NCI-H524 (cell line): ENCODE data around the gene NTN5.
"Not testable (repeated sequence)": the region's sequence is repeated elsewhere in the genome, so short reads cannot be mapped to it uniquely, and the experiment has no call there.

Source experiments
- DNase-seq, 2 experiments: peaks; one replicate each; lab custom pipeline; 2025; lab: John Stamatoyannopoulos, UW

The NTN5 gene

DNA sequence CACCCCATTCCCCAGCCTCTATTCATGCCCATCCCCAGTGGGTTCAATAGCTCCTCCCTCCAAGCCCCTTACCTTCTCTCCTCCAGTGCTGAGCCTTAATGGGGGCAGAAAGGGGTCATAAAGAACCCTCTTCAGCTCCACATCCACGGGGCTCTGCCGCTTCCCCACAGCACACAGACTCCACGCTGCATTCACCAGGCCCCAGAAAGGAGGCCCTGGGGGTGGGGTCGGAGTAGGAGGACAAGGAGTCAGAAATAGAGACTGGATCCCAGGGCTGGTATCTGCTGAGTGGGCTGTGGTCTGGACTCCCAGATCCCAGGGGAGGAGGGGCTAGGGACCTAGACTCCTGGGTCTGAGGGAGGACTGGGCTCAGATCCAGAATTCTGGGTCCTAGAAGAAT, 28.5 kb downstream of the NTN5 start:
- DNase-seq: no peak

DNA sequence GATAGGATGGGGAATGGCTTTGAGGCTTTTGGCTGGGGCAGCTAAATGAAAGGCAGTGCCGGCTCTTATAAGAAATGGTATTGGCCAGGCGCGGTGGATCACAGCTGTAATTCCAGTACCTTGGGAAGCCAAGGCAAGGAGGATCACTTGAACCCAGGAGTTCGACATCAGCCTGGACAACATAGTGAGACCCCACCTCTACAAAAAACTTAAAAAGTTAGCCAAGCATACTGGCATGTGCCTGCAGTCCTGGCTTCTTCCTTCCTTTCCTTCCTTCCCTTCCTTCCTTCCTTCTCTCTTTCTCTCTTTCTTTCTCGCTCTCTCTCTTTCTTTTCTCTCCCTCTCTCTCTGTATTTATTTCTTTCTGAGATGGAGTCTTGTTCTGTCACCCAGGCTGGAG, 30.0 kb downstream of the NTN5 start:
- DNase-seq: no peak

DNA sequence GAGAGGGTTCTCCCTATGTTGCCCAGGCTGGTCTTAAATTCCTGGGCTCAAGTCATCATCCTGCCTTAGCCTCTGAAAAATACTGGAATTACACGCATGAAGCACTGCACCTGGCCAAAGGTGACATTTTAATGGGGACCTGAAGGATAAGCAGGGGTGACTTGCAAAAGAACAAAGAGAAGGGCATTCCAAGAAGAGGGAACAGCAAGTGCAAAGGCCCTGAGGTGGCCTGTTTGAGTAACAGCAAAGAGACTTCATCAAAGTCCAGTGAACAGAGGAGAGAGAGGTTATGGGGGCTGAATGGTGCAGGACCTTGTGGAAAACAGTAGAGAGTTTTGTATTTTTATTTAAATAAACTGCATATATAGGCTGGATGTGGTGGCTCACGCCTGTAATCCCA, 31.0 kb downstream of the NTN5 start:
- no peak for DNase-seq

DNA sequence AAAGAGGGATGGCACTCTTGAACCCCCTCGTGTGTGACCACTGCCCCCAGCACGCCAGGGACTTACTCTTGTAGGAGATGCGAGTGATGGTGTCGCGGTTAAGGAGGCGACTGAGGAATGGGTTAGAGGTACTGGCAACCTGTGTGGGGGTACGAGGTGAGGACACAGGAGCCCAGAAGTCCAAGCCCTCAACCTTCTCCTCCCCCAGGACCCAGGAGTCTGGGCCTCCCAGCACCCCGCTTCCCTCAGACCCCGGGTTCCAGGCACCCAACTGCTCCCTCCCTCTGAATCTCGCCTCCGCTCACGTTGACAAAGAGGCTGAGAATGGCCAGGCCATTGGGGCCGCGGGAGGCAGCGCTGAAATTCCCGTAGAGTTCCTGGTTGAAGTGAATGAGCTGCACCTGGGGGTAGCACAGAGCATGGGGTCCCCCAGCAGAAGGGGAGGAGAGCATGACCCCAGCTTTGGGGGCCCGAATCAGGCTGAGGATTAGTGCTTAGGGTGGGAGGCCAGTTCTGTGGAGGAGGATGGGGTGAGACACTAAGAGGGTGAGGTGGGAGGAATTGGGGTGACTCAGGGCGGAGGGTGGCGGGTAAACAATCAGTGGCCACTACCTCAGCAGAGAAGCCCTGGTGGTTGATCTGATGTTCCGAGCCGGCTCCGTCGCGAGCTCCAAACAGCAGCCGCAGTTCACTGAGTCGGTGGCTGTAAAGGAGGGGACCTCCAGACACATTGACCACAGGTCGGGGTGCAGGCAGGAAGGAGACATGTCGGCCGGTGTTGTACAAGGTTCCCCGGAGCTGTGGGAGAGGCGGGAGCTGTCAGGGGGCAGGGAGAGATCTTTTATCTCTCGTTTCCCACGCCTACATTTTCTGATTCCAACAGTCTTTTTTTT, 33.1 kb downstream of the NTN5 start:
- no peak for DNase-seq

DNA sequence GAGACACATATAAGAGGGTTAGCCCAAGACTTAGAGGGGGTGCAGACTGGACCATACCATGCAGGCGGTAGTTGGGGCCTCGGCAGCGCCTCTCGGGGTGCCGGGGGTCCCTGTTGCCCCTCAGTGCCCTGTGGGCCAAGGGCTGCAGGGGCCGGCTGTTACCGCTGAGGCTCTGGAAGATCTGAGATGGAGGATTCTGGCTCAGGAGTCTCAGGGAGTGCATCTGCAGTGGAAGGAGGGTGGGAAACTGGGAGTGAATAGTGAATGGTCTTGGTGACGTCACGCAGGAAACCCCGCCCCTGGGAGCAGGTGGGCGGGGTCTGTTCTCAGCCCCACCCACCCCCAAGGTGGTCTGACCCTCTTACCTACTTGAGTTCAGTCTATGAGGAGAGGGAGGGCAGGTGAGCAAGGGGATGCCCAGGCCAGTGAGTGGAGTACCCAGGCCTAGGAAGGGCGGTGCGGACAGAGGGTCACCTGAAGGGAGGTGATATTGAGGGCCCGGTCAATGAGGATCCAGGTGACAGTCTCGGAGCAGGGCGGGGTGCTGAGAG, 33.9 kb downstream of the NTN5 start:
- no peak for DNase-seq

DNA sequence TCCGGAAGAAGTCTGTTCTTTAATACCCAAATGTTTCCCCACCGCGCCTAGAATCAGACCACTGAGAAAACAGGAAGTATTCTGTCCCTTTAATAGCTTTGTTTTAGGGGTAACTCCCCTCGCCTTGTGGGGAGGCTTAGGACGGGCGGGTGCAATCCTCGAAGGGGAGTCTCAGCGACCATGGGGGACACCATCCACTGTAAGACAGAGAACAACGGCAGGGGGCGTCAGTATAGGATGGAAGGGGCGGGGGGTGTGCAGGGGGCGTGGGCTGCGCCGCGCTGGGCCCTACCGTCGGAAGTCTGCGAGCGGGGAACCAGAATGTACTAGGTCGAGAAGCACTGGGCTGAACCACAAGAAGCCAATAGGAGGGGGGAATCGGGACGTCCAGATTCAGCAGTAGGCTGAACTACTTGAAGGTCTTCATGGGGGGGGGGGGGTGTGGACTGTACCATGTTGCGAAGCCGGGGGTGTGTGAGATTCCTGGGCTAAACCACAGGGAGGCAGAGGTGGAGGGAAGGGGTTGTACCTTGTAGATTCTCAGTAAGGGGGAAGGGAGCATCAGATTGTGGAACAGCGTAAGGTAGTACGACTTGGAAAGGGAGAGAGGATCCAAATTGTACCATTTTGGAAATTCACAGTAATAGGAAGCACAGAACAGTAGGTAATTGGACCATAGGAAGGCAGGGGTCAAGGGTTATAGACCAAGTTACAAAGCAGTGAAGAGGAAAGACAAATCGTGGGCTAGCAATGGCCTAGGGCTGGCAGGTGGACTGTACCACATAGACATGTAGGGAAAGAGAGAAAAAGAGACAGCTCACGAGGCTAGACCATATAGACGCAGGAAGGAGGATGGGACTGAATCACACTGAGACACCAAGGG, 34.6 kb downstream of the NTN5 start:
- peak; percentile 87 to 92 for DNase-seq

DNA sequence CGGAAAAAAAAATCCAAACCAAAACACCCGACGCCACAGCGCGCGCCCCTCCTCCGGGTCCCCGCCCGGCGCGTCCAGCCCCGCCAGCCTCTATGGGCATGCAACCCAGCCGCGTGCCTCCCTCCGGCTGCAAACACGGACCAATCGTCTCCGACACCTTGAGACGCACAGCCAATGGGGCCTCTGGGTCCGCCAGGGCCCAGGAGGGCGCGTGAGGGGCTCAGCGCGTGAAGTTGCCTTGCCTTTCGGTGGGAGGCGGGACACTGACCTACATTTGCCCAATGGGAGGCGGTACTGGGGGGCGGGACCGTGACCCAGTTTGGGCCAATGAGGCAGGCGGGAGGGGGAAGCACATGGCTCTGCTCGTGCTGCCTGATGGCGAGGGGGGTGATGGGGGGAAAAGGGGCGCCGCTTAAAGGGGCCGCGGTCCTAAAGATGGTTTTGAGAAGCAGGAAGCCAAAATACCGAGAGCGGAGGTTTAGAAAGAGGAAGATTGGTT, 35.3 kb downstream of the NTN5 start:
- peak; percentile 100 for DNase-seq

DNA sequence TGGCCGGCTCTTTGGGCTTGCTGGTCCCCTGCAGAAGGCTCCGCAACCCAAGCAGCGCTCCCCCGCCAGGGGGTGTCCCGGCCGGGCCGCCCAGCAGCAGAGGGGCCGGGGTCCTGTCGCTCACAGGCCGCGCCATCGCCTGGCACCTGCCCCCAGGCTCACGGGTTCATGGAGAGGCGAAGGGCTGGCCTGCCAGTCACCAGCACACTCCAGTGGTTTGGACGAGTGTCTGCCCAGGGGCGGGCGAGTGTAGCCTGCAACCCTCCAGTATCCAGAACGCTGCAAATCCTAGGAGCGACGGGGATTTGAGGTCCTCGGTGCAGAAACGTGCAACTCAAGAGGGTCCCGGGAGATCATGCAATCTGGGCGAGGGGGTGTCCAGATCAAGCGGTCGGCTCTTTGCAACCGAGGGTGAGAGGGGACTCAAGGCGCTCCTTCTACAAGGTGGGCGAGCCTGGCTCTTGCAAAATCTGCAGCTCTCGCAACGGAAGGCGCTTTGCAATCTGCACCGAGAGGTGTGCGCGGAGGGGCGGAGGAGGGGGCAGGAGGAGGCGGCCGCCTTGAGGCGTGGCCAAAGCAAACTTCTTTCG, 35.9 kb downstream of the NTN5 start, which contains the start of gene DBP:
Gene DBP (minus strand): TSS at position 521 of the 590 bp plus-strand sequence. CDS start 385 bp downstream, at position 136.
- peak; percentile 60 to 84 for DNase-seq

DNA sequence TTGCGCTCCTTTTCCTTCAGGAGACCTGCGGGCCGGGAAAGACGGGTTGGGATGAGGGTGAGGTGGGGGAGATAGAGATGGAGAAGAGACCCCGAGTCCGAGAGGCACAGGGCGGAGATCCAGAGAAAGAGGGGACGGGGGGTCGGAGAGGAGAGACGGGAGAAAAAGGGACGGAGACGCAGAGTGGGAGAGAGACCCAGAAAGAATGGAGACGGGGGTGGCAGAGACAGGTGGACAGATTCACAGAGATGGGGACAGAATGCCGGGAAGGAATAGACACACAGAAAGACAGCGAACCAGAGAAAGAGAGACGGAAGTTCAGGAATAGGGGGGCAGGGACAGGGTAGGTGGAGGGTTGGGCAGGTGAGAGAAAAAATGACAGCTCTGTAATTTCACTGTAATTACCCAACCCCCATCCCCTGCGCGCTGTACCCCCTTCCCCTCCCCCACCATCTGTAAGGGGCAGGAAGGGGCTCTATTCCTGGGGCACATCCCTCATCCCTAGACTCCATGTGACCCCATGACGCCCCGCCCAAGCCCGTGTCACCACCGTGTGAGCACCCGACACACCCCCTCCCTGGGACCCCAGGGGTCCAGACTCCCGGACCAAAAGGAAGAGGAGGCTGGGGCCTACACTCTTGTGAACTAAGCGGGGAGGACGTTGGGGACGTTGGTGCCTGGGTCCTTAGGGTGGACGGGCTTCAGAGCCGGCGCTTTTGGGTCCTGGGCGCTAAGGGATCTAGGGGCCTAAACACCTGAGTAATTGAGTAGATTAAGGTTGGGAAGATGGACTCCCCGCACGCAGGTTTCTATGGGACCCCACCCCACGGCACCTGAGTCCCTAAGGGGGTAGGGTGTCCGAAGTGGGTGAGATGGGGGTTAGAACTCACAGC, 36.6 kb downstream of the NTN5 start:
- peak in 1 of 2 experiments; percentile 42 for DNase-seq

DNA sequence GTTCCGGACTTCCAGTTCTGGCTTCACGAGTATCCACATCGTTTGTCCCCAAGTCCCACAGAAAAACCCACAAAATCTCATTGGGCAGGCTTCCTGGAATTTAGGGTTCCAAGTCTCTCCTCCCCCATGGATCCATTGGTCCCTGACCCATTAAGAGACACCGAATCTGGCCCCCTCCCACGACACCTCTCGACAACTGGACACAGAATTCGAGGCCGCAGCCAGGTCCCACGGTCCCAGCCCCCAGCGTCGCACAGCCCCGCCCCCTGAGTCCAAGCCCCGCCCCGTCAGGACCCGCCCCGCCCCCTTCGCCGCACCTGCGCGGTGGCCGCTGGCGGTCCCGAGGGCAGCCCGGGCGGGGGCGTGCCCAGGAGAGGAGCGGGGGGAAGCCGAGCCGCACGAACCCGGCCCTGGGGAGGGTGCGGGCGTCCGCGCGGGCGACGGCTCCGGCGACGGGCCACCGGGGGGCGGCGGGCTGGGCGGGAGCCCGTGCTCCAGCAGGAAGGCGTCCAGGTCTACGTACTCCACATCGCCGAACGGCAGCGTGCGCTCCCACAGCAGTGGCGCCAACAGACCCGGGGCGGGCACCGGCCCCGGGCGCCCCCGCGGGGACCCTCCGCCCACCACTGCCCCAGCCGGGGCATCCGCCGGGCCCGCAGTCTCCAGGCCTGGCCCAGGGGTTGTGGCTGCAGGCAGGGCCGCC, 37.4 kb downstream of the NTN5 start:
- peak; percentile 35 to 66 for DNase-seq

DNA sequence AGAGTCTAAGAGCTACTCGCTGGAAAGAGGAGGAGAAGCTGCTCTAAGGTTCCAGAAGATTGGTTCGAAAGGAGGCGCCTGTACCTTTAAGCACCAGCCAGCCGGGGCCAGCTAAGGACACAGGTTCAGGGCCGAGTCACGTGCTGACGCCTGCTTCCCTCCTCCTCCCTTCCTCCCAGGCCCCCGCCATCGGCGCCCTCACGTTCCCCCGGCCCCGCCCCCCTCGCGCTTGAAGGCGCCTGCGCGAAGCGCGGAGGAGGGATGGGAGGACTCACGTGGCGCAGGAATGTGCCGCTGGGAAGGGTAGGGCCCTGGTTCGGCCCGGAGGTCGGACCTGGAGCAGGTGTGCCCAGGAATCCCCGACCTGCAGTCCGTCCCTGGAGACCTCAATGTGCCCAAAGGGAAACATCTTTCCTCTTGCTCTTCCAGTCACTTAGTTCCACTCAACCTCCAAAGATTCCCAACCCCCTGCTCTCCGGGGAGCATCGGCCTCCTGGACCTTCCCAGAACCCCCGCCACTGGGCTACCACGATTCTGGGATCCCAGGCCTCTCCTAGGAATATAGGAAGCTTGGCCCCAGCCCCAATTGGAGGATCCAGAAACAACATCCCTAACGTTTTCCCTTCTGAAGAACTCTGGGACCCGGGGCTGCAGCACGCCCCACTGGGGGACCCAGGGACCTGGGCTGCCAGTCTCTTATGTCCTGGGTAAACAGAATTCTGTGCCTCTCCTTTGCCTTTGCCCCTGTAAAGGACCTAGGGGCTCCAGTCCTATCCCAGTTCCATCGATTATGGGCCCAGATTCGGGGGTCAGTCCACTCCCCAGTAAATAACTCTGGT, 38.2 kb downstream of the NTN5 start:
- peak; percentile 95 to 96 for DNase-seq

DNA sequence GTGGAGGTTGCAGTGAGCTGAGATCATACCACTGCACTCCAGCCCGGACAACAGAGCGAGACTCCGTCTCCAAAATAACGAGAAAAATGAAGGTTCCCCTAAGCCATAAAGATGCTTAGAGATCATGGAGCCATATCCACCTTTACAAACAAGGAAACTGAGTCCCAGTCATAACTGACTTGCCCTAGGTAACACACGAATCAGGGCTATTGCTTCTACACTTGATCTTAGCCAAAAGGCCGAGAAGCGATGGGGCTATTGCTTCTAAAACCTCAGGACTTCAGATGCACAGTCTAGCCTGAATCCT, 38.8 kb downstream of the NTN5 start:
- DNase-seq: no peak

DNA sequence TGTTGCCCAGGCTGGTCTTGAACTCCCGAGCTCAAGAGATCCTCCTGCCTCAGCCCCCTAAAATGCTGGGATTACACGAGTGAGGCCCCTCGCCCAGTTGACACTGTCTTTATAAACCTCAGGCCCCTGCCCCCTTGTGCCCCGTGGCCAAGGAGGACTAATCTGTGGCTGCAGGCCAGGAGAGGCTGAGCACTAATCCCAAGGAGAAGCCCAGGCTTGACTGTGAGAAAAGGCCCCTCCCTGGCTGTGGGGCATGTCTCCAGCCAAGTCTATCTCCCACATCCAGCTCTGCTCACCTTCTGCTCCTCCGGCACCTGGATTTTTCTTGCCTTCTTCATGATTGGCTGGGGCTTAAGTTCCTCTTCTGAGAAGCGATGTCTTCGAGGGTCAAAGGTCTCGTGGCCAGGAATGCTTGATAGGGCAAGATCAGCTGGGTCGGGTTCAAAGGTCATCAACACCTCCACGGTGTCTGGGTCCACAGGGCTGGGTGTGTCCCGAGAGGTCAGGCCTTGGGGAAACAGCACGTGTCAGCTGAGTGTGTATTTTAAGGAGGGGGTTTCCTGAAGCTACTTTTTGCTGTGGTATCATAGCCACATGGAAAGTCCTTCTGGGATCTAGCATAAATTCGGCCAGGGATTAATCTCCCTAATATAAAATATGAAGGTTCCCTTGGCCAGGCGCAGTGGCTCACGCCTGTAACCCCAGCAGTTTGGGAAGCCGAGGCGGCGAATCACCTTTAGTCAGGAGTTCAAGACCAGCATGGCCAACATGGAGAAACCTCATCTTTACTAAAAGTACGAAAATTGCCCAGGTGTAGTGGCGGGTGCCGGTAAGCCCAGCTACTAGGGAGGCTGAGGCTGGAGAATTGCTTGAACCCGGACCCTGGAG, 39.4 kb downstream of the NTN5 start:
- DNase-seq: no peak

DNA sequence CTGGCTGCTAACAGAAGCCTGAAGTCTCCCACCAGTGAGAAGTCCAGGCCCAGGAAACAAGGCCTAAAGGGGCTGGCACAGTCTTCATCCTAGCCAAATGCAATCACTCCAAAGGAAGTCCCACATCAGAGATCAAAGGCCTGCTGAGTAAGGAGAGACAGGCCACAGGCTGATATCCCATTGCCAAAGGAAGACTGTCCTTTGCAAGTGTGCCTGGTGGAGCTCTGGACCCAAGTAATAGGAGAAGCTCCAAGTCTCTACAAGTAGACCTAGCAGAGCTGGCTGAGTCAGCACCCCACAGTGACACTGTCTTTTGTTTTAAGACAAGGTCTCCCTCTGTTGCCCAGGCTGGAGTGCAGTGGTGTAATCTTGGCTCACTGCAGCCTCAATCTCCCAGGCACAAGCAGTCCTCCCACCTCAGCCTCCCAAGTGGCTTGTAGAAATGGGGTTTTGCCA, 40.1 kb downstream of the NTN5 start:
- no peak for DNase-seq

DNA sequence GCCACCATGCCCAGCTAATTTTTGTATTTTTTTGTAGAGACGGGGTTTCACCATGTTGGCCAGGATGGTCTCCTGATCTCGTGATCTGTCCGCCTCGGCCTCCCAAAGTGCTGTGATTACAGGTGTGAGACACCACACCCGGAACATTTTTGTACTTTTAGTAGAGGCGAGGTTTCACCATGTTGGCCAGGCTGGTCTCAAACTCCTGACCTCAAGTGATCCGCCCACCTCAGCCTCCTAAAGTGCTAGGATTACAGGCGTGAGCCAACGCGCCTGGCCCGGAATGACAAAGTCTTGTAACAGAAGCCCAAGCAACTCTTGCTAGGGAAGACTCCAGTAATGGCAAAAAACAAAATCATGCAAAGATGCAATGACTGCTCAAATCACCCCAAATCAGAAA, 40.5 kb downstream of the NTN5 start:
- not testable (repeated sequence) for DNase-seq

DNA sequence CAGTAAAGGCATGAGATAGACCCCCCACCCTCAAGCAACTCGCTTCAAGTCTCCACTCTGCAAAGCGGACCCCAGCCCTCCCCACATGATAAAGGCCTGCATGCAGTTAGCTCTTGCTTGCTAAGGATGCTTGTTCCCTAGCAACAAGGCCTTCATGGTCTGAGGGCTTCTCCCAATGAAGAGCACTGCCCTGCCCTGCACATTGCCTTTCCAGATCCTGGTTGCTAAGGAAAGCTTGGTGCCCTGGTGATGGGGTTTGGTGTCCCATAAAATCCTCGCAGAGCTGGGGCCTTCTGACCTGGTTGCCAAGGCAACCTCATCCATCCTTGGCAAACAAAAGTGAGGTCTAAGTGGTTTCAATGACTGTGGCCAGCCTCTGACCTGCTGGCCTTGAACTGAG, 41.6 kb downstream of the NTN5 start:
- no peak for DNase-seq

DNA sequence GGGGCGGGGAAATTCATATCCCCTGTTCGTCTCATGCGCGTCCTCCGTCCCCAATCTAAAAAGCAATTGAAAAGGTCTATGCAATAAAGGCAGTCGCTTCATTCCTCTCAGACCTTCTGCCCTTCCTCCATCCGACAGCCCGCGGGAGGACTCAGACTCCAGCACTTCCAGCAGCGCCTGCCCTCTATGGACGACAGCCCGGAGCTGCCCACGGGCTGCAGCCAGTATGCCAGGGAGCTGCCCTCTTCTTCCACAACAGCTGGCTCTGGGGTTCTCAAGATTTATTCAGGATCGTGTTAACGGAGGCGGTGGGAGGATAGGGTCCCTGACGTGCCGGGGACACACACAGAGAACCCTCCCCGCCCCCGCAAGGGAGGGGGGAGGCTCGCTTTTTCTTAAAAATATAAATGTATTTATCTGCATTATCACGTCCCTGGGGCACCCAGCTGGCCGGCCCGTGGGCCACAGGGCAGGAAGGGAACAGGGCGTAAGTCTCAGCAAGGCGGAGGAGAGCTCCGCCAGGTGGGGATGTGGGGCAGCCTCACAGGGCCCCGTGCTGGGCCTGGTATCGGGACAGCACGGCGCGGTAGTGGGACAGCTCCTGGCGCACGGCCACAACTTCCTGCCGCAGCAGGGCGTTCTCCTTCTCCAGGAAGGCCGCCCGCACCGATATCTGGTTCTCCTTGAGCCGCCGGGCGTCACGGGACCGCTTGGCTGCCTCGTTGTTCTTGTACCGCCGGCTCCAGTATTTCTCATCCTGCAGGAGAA, 42.3 kb downstream of the NTN5 start:
- DNase-seq: no peak
